HepG2 (cell line): ENCODE data around the gene RAPGEF2. TPM values are rescaled to one million over a fixed set of nuclear protein-coding genes. Genes with fewer than 3 reads are reported as not detected.

Source experiments
- ARID3A ChIP-seq: IDR thresholded peaks from 2 replicates; pipeline ENCODE4 v1.6.1; 2012; ENCODE audit warnings: low read depth, low read length, improper control_type of control experiment
- ATF2 ChIP-seq: sonication (generic); formaldehyde crosslinking; IDR thresholded peaks from 2 replicates; pipeline ENCODE4 v1.4.0; 2020; ENCODE audit warnings: missing genetic modification reagents
- BCLAF1 ChIP-seq: fragments of 450-650 bp; IDR thresholded peaks from 2 replicates; pipeline ENCODE4 v1.6.1; 2017; ENCODE audit warnings: mild to moderate bottlenecking
- KDM6A ChIP-seq: IDR thresholded peaks from 2 replicates; pipeline ENCODE4 v1.6.1; 2016; ENCODE audit warnings: low read depth
- NFATC3 ChIP-seq: sonication (generic); formaldehyde crosslinking; IDR thresholded peaks from 2 replicates; pipeline ENCODE4 v1.5.1; 2020; ENCODE audit warnings: mild to moderate bottlenecking, missing genetic modification reagents
- NFIC ChIP-seq: IDR thresholded peaks from 2 replicates; pipeline ENCODE4 v1.6.1; 2012; ENCODE audit warnings: mild to moderate bottlenecking, low read length, inconsistent platforms
- SKIL ChIP-seq: sonication (generic); formaldehyde crosslinking; IDR thresholded peaks from 2 replicates; pipeline ENCODE4 v1.8.0; 2022; ENCODE audit warnings: missing genetic modification reagents, mild to moderate bottlenecking, moderate library complexity, borderline replicate concordance
- ZBTB40 ChIP-seq, 2 experiments: fragments of 450-650 bp in 1 of 2; sonication (generic) in 1 of 2; formaldehyde crosslinking in 1 of 2; IDR thresholded peaks; 2 replicates each; pipeline versions ENCODE4 v1.6.1 to v1.8.0; 2016 to 2022; ENCODE audit warnings: antibody characterized with exemption in 1 of 2, mild to moderate bottlenecking in 1 of 2, missing genetic modification reagents in 1 of 2
- ZFX ChIP-seq: sonication (generic); formaldehyde crosslinking; IDR thresholded peaks from 2 replicates; pipeline ENCODE4 v1.4.0; 2020; ENCODE audit warnings: mild to moderate bottlenecking, low read depth, missing genetic modification reagents, moderate library complexity
- polyA plus RNA-seq, 8 experiments: library from polyadenylated mRNA; depleted of rRNA in 3 of 8; stranded (reverse) in 7 of 8; unstranded in 1 of 8; fragments of >200 nt; fragmentation: Illumina TruSeq in 4 of 8; extraction: Trizol in 4 of 8; gene quantifications; 2 replicates each; pipeline versions ENCODE4 v1.2.1 to v1.2.3, GENCODE V29; 2011 to 2016; ENCODE audit warnings: low read depth in 4 of 8, missing spikeins in 1 of 8, mixed read lengths in 1 of 8; ENCODE audit not compliant: insufficient read depth in 1 of 8
- total RNA-seq, 5 experiments: library from RNA; depleted of rRNA; stranded (reverse); fragments of >200 nt; fragmentation: Illumina TruSeq; extraction: Trizol; gene quantifications; 2 replicates each; pipeline ENCODE4 v1.2.3, GENCODE V29; 2016; ENCODE audit warnings: low read depth in 1 of 5

Gene RAPGEF2
- total and polyA plus RNA-seq, 2 of the 13 experiments (the other 11 are each of a cell fraction or from before 2014, with no cell fraction given): 19.2 to 23.0 TPM

- 0 out of 2 replicates have a peak, but pooled peaks have one; percentile 31 for TF ChIP-seq ATF2 (CRISPR knock-in tag)
- no peak for TF ChIP-seq ZFX (CRISPR knock-in tag)
- TF ChIP-seq KDM6A (CRISPR knock-in tag): peak; percentile 69
- peak; percentile 74; the same call in 1 of the 2 replicates for TF ChIP-seq ARID3A
- no peak for TF ChIP-seq SKIL (CRISPR knock-in tag)
- TF ChIP-seq NFIC: 0 out of 2 replicates have a peak, but pooled peaks have one; percentile 49
- TF ChIP-seq ZBTB40 (IDR thresholded peaks at IDR 0.05): peak; percentile 32; the same call in 1 of the 2 replicates
- TF ChIP-seq ZBTB40 (CRISPR knock-in tag; IDR thresholded peaks at IDR 0.05): no peak; the same call in 1 of the 2 replicates
- no peak for TF ChIP-seq BCLAF1
- TF ChIP-seq NFATC3 (CRISPR knock-in tag): no peak
These were observed 177.7 kb downstream of the RAPGEF2 start (continued) for GRCh38 chr4:159280442-159281172.
